SKM-1 treated with dmso at 0.1 percent for 144 hours (cell line): ENCODE data around the gene TTI1.
"Not testable (repeated sequence)": the region's sequence is repeated elsewhere in the genome, so short reads cannot be mapped to it uniquely, and the experiment has no call there.

Experiments used
- DNase-seq: peaks from one replicate; lab custom pipeline; 2025; ENCODE audit not compliant: unreplicated experiment; lab: John Stamatoyannopoulos, UW

Gene TTI1

GRCh38 chr20:37969949-37970855 is 63.1 kb downstream of the TTI1 start:
- no peak for DNase-seq

GRCh38 chr20:37968841-37969401 is 64.3 kb downstream of the TTI1 start:
- no peak for DNase-seq

GRCh38 chr20:37963483-37963882 is 69.8 kb downstream of the TTI1 start:
- not testable (repeated sequence) for DNase-seq

GRCh38 chr20:37961066-37961465 is 72.2 kb downstream of the TTI1 start:
- DNase-seq, result no peak

- DNase-seq, result no peak
Measured at GRCh38 chr20:37958856-37959520, 74.3 kb downstream of the TTI1 start.

GRCh38 chr20:37956107-37956585 is 77.1 kb downstream of the TTI1 start:
- no peak for DNase-seq

- DNase-seq, result no peak
Measured at GRCh38 chr20:37955511-37955910, 77.7 kb downstream of the TTI1 start.

- DNase-seq, result no peak
Measured at GRCh38 chr20:37954626-37955025, 78.6 kb downstream of the TTI1 start.

- no peak for DNase-seq
Measured at GRCh38 chr20:37954190-37954589, 79.1 kb downstream of the TTI1 start.

GRCh38 chr20:37948956-37949355 is 84.3 kb downstream of the TTI1 start:
- no peak for DNase-seq

GRCh38 chr20:37947943-37948342 is 85.3 kb downstream of the TTI1 start:
- no peak for DNase-seq

GRCh38 chr20:37946946-37947345 is 86.3 kb downstream of the TTI1 start:
- no peak for DNase-seq

GRCh38 chr20:37945091-37945547 is 88.1 kb downstream of the TTI1 start:
- DNase-seq, result no peak

GRCh38 chr20:37944456-37944981 is 88.7 kb downstream of the TTI1 start:
- DNase-seq, result no peak

- DNase-seq, result no peak
Measured at GRCh38 chr20:37943501-37944455, 89.5 kb downstream of the TTI1 start.

GRCh38 chr20:37943033-37943432 is 90.2 kb downstream of the TTI1 start:
- DNase-seq, result no peak

GRCh38 chr20:37941992-37942391 is 91.3 kb downstream of the TTI1 start:
- DNase-seq, result no peak

GRCh38 chr20:37941332-37941731 is 91.9 kb downstream of the TTI1 start:
- DNase-seq, result no peak

- no peak for DNase-seq
Measured at GRCh38 chr20:37940858-37941257, 92.4 kb downstream of the TTI1 start.
